Psoas muscle (tissue), 8 donors: ENCODE measurements around the gene DPEP2. TPM values are rescaled to one million over a fixed set of nuclear protein-coding genes. Genes with fewer than 3 reads are reported as not detected.
"Not testable (repeated sequence)": the region's sequence is repeated elsewhere in the genome, so short reads cannot be mapped to it uniquely, and the experiment has no call there.

ENCODE experiments used
- ATAC-seq, 4 donors: fragments of 200-7000 bp; cut with Tn5 transposase; one replicate each; pipeline ENCODE4 v1.9.1; 2020; ENCODE audit warnings: moderate library complexity in 3 of 4, mild to moderate bottlenecking in 2 of 4
- DNase-seq, 2 donors: peaks; one replicate each; pipeline ENCODE4 v3.0.0-alpha.2; 2020
- H3K27ac ChIP-seq: fragments of 200-600 bp; one replicate; pipeline ENCODE4 v1.8.0; 2022
- H3K27me3 ChIP-seq, 3 donors: fragments of 200-600 bp in 1 of 3; one replicate each; pipeline versions ENCODE4 v1.6.1 to v1.8.0; 2013 to 2022; ENCODE audit warnings: low read length in 2 of 3, mild to moderate bottlenecking in 2 of 3, moderate library complexity in 1 of 3; ENCODE audit not compliant: insufficient read depth in 3 of 3
- H3K36me3 ChIP-seq, 2 donors: fragments of 200-600 bp in 1 of 2; one replicate each; pipeline versions ENCODE4 v1.6.1 to v1.8.0; 2013 to 2022; ENCODE audit warnings: low read depth in 1 of 2, mild to moderate bottlenecking in 1 of 2, moderate library complexity in 1 of 2; ENCODE audit not compliant: insufficient read depth in 1 of 2
- H3K4me1 ChIP-seq: fragments of 200-600 bp; one replicate; pipeline ENCODE4 v1.8.0; 2022
- H3K4me3 ChIP-seq: fragments of 200-600 bp; one replicate; pipeline ENCODE4 v1.8.0; 2022; ENCODE audit warnings: mild to moderate bottlenecking
- H3K9me3 ChIP-seq: fragments of 200-600 bp; one replicate; pipeline ENCODE4 v1.8.0; 2022
- CTCF ChIP-seq: fragments of 200-600 bp; IDR thresholded peaks from one replicate; pipeline ENCODE4 v1.8.0; 2022; ENCODE audit warnings: antibody characterized with exemption
- WGBS, 3 donors: extraction: QIAGEN DNeasy Blood & Tissue Kit; methylation state at CpG; one replicate each; pipeline versions ENCODE4 v1.1.6 to v1.1.7; 2013; 5-methylcytosine and 5-hydroxymethylcytosine counted together
- intact Hi-C, 2 donors: fragments of 100-400 bp; cut with DNase I; formaldehyde crosslinking; loops; one replicate each; pipeline versions ENCODE4 v1.11.0 to v1.14.2; 2022
- polyA plus RNA-seq, 3 donors: library from polyadenylated mRNA; stranded (reverse); fragments of 200-250 nt; gene quantifications; one replicate each; pipeline ENCODE4 v1.2.3, GENCODE V29; 2013
- total RNA-seq, 4 donors: library from RNA; stranded (reverse); fragmentation: NEBNext Ultra II Directional in 2 of 4; extraction: Animal tissue kit (Norgen Biotek cat#: 25700) in 2 of 4; gene quantifications; one replicate each; pipeline versions ENCODE4 v1.2.1 to v1.2.4, GENCODE V29; 2021 to 2023
- donor health status: healthy with polysubstance abuse.
- donor health status: DM: no; HTN: no; CAD: no; lungs with moderate emphysema.
- donor health status: Bipolar disorder and iron deficiency.
- donor health status: healthy.
- donor health status: DM: yes; HTN: yes; CAD: no.
- donor health status: DM: no; HTN: no; CAD: no.
- donor health status: DM: no; HTN: no; CAD: no.
- donor health status: DM: yes; HTN: yes; CAD: no.

The DPEP2 gene
- total and polyA plus RNA-seq, 7 donors, result 0.23 to 1.1 (median 0.28) TPM; not detected in 1

- Histone ChIP-seq H3K4me1 (peaks cover 24% of the 10 kb centered on the region), H3K36me3 (peaks cover 0 to 9% of the 10 kb centered on the region in 2 donors), H3K9me3 (no peaks in the 10 kb centered on the region), H3K27me3 (no peaks in the 10 kb centered on the region), H3K27ac (peak overlapping the region; percentile 94), H3K4me3 (peak overlapping the region; percentile 99)
- no peak for DNase-seq
- no peak for TF ChIP-seq CTCF
- ATAC-seq, result no peak
- 86 to 94% (median 89%) methylated on average over 10 of the region's 10 CpGs for WGBS, 3 donors
- intact Hi-C loops, result loop anchor here in 1 of 2 donors (10.0 kb wide), 1 partner anchor 347 kb away; no protein-coding TSS in a partner anchor
Observed at GRCh38 chr16:68021490-68021889, 22.2 kb upstream of the DPEP2 start.

- H3K4me3 ChIP-seq, result no peak overlapping the region
- H3K27me3 ChIP-seq, result no peaks in the 10 kb centered on the region
- H3K36me3 ChIP-seq, result no peaks in the 10 kb centered on the region
- ATAC-seq (no peak), DNase-seq (no peak)
- no peaks in the 10 kb centered on the region for H3K9me3 ChIP-seq
- intact Hi-C loops, result no loop called here
- peaks cover 22% of the 10 kb centered on the region for H3K4me1 ChIP-seq
- WGBS, 3 donors, result 71 to 74% (median 71%) methylated on average over 8 of the region's 8 CpGs
- no peak for TF ChIP-seq CTCF
- H3K27ac ChIP-seq, result no peak overlapping the region
Observed at GRCh38 chr16:68019167-68019680, 19.9 kb upstream of the DPEP2 start.

GRCh38 chr16:68015681-68016080, 16.4 kb upstream of the DPEP2 start, which contains the start of gene DPEP2NB:
Gene DPEP2NB, minus strand, starts transcription at chr16:68015911. Its CDS starts 141 bp downstream, at chr16:68015770.
- DNase-seq (no peak), ATAC-seq (no peak)
- WGBS, 3 donors, result 80 to 85% (median 81%) methylated on average over 5 of the region's 5 CpGs
- H3K27ac ChIP-seq, result no peak within 1 kb of the TSS
- no peaks in the 10 kb centered on the region for H3K4me1 ChIP-seq
- H3K27me3 ChIP-seq, result no peaks in the 10 kb centered on the region
- intact Hi-C loops, result loop anchor here in 1 of 2 donors (2.0 kb wide), 1 partner anchor 39 kb away; no protein-coding TSS in a partner anchor
- TF ChIP-seq CTCF, result no peak
- no peaks in the 10 kb centered on the region for H3K9me3 ChIP-seq
- no peak within 1 kb of the TSS for H3K4me3 ChIP-seq
- H3K36me3 ChIP-seq, result no peaks in the 10 kb centered on the region

GRCh38 chr16:68013440-68013839, 14.2 kb upstream of the DPEP2 start:
- H3K27ac ChIP-seq, result peak overlapping the region; percentile 2
- WGBS, 3 donors, result 59 to 78% (median 77%) methylated on average over 1 of the region's 1 CpG

GRCh38 chr16:68009872-68010271, 10.6 kb upstream of the DPEP2 start:
- not testable (repeated sequence) for ATAC-seq, H3K27ac ChIP-seq, H3K36me3 ChIP-seq, DNase-seq, H3K9me3 ChIP-seq, H3K27me3 ChIP-seq, H3K4me1 ChIP-seq, H3K4me3 ChIP-seq
- WGBS, 3 donors, result 79 to 85% (median 81%) methylated on average over 4 of the region's 4 CpGs
- intact Hi-C loops, result loop anchor here in 1 of 2 donors (1.0 kb wide), 1 partner anchor 25 kb away; no protein-coding TSS in a partner anchor

More at GRCh38 chr16:68013440-68013839, 14.2 kb upstream of the DPEP2 start:
- Histone ChIP-seq H3K36me3 (no peaks in the 10 kb centered on the region), H3K27me3 (no peaks in the 10 kb centered on the region), H3K4me1 (no peaks in the 10 kb centered on the region), H3K9me3 (no peaks in the 10 kb centered on the region), H3K4me3 (no peak overlapping the region)
- ATAC-seq (no peak), DNase-seq (no peak)
- no peak for TF ChIP-seq CTCF
- intact Hi-C loops, result no loop called here
